ENCODE measurements around the gene TNFRSF1B.
A peak's percentile ranks its signal among the peaks of the same experiment; 100 is the strongest.

The TNFRSF1B gene

DNA sequence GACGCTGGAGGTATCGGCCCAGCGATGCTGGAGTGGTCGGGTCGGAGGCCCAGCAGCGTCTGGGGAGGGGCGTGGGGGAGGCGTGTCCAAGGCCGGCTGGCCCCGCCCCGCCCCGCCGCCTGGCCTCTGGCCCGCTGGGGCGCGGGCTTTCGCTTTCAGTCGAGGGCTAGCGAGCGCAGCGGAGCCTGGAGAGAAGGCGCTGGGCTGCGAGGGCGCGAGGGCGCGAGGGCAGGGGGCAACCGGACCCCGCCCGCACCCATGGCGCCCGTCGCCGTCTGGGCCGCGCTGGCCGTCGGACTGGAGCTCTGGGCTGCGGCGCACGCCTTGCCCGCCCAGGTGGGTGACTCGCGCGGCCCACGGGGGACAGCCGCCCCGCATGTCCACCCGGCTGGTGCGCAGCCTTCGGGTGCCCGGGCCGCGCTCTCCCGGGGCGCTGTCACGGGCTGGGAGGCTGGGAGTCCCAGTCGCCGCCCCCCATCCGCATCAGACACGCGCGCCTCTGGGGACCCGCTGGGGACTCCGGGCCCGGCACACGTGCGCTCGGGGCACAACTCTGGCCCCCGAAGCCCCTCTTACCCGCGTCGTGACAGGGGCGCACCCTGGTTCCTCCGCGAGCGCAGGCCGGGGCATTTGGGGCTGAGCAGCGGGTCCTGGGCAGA, at the start of gene TNFRSF1B:
TSS of gene TNFRSF1B (plus strand) at position 158 of the 659 bp plus-strand sequence. CDS start at position 259, 101 bp downstream.
- peak in 1 of 2 experiments; percentile 12 for DNase-seq

DNA sequence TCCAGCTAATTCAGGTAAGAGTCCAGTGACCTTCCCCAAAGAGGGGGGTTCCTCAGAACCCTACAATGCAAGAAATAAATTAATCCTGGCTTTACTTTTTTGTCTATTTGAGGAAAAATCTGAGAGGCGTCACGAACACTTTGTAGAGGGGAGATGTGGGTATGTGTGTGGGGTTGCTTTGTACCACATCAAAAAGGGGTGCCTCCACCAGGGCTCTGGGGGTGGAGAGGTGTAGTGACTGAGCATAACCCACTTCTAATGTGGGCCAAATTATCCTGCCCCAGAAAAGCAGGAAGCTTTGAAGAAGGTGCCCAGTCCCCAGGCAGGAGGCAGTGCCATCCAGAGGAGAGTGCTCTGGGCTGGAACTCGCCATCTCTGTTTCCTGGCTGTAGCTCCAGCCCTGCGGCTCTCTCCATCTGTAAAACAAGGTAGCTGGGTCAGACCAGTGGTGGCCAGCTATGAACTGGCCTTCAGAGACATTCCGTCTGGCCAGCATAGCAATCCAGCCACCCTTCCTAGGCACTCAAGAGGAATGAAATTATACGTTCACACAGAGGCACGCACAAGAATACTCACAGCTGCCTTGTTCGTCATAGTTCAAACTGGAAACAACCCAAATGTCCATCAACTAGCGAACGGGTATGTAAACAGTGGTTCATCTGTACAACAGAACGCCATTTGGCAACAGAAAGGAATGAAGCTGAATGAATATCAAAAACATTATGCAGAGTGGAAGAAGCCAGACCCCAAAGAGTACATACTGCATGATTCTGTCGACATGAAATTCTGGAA, 45.4 kb upstream of the TNFRSF1B start:
- DNase-seq = no peak

DNA sequence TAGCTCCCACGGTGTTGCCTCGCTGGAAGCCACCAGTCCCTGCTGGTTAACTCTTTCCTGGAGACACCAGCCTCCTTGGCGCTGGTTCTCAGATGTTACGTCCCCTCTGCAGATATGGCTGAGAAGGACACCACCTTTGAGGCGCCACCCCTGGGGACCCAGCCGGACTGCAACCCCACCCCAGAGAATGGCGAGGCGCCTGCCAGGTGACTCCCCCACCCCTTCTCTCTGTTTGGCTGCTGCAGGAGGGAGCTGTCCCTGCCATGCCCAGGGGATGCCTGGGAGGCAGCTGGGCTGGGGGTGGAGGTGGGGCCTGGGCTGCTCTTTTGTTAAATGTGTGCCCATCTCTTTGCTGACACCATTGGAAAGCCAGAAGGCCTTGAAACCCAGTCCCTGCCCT, 43.6 kb upstream of the TNFRSF1B start:
- DNase-seq = no peak

DNA sequence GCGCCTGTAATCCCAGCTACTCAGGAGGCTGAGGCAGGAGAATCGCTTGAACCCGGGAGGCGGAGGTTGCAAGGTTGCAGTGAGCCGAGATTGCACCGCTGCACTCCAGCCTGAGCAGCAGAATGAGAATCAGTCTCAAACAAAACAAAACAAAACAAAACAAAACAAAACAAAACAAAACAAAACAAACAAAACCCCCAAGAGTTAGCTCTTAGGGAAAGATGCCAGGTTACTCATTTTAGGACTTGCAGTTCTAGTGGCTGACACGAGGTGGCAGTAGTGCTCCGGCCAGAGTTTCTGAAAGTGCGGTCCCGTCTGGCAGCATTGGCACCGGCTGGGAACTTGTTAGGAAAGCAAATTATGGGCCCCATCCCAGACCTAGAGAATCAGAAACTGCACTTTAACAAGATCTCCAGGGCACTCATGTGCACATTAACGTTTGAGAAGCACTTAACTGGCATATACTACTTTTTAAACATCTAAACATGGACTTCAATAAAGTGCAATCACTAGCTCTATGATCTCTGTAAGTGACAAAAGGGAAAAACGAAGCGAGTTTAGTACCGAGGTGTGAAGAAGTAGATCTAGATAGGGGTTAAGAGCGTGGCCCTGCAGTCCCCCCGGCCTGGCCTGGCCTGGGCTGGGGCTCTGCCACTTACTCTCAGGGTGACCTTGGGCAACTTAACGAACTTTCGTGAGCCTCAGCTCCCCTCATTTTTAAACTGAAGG, 41.9 kb upstream of the TNFRSF1B start:
- peak in 1 of 2 experiments; percentile 51 for DNase-seq

- DNase-seq = no peak
Measured at GRCh38 chr1:12125422-12126355, 41.1 kb upstream of the TNFRSF1B start.

DNA sequence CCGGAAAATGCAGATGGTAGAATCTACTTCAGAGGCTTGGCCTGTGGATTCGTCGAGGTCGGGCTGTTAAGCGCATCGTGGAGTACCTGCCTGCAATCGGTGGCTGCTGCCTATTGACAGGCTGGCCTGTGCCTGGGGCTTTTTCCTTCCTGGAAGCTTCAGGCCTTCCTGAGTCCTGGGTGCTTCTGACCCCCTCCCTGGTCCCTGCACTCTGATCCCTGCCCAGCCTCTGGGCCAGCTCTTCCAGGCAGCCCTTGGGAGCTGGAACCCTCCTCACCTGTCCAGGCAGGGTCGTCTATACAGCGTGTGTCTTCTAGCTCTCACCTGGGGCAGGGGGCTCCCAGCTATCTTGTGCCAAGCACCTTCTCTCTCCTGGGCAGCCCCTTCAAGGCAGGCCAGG, 40.0 kb upstream of the TNFRSF1B start:
- DNase-seq = no peak

- DNase-seq = no peak
Measured at GRCh38 chr1:12127206-12127810, 39.5 kb upstream of the TNFRSF1B start.

DNA sequence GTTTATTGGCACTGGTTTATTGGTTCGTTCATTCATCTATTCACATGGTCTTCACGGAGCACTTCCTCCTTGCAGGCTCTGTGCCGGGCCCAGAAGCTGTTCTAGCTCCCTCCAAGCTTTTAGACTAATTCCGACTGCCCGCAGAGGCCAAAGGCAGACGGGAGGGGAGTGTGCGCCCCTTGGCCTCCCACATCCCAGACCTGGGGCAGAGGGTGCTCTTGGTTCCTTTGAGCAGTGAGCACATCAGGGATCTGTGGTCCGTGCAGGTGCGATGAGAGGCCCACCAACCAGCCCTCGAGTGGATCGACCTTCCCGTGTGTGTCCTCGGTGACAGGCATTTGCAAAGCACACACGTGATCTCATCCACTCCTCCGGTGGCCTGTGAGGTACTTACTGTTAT, 38.7 kb upstream of the TNFRSF1B start:
- DNase-seq = no peak

DNA sequence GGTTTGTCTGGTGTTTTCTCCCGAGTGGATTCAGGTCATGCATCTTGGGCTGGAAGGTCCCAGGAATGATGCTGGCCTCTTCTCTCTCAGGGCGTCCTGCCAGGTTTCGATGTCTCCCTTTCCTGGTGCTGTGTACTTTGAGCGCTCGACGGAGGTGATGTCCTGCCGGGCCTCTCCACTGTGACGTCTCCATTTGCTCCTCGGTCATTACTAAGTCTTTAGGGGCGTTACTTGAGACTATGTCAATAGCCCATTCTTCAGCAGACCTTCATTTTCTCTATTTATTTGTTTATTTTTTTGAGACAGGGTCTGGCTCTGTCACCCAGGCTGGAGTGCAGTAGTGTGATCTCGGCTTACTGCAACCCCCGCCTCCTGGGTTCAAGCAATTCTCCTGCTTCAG, 37.2 kb upstream of the TNFRSF1B start:
- no peak for DNase-seq

DNA sequence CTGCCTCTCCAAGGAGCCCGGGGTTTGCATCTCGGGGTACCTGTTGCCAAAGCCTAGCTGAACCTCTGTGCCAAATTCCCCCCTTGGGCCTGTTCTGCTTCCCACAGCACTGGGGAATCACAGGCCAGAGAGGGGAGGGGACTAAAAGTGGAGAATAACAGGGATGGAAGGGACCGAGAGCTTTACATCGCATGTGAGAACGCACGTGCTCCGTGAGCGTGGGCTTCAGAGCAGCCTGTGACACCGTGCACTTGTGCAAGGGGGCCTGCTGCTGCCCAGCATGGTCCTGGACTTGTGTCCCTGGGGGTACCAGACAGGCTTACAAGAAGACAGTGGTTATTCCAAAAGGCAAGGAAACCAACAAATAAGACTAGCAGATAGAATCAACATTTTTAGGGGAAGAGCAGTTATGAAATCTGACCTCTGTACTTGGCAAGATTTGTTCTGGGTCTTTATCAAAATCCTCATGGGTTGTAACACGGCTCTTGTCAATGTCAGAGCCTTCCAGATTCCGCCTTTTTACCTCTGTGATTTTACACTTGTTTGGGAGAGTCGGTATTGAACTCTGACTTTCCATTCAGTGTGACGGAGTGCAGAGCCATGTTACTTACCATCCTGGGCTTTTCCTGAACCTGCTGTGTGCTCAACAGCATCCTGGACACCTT, 36.2 kb upstream of the TNFRSF1B start:
- DNase-seq = no peak

- no peak for DNase-seq
Measured at GRCh38 chr1:12132078-12132477, 34.7 kb upstream of the TNFRSF1B start.

- no peak for DNase-seq
Measured at GRCh38 chr1:12134716-12135115, 32.1 kb upstream of the TNFRSF1B start.

GRCh38 chr1:12135612-12136011, 31.2 kb upstream of the TNFRSF1B start:
- DNase-seq = no peak

- DNase-seq = no peak
Measured at GRCh38 chr1:12136916-12137610, 29.7 kb upstream of the TNFRSF1B start.

- DNase-seq = no peak
Measured at GRCh38 chr1:12138196-12139168, 28.3 kb upstream of the TNFRSF1B start.

DNA sequence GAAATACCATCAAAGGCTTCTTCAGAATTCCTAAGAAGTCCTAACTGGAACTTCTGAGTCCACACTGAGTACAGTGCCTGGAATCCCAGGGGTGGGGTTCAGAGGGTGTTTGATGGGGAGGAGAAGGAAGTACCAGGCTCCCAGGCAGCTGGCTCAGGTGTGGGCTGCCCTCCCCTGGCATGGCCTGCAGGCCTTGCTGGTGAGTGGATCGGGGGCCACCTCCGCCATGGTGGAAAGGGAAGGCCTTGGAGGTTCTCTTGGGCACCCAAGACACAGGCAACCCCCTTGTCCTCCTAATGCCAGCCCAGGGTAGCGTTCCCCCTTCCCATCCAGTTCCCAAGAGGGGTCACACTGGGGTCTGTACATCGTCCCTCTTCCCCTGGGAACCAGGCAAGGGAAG, 26.8 kb upstream of the TNFRSF1B start:
- no peak for DNase-seq

GRCh38 chr1:12140515-12141162, 26.2 kb upstream of the TNFRSF1B start:
- DNase-seq = no peak

DNA sequence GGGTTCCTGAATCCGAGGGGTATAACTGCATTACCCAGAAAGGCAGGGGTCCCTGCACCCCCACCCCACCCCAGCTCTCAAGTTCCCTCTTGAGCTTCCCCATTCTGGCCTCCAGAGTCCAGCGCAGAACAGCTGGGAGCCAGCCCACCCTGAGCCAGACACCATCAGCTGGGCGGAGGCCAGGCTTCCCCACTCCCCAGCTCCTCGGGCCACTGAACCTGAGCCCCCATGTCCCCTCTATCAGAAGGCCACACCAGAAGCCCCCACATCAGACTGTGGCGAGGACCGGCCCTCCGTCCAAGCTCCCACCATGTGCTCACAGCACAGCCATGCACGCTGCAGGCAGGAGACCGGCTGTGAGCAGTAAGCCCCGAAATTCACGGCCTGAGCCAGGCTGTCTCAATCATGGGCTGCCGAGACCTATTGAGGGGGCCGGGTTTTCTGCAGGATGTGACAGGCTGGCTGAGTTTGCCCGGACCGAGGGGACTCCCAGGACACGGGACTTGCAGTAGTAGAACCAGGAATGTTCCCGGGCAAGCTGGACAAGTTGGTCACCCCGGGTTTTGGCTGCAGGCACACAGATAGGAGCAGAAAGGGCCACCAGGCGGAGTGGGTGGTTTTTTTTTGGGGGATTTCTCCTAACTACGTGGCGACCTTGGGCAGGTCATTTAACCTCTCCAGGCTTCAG, 25.5 kb upstream of the TNFRSF1B start:
- no peak for DNase-seq

All from NCI-H1930 (cell line).